Fibroblast of lung (primary cell): ENCODE results near the gene ELOVL3.

ENCODE experiments used
- CTCF ChIP-seq, 2 donors: IDR thresholded peaks in 1 of 2; conservative IDR thresholded peaks in 1 of 2; 1 replicate in 1 of 2; 2 replicates in 1 of 2; pipeline ENCODE4 v1.5.1; 2011 to 2012; ENCODE audit warnings: low read length in 2 of 2, control low read depth in 1 of 2, inconsistent platforms in 1 of 2, low read depth in 1 of 2, mild to moderate bottlenecking in 1 of 2
- EZH2 ChIP-seq: IDR thresholded peaks from 2 replicates; pipeline ENCODE4 v1.5.1; 2012; ENCODE audit warnings: low read length, control low read depth, mild to moderate bottlenecking; ENCODE audit errors: missing control alignments

- TF ChIP-seq CTCF (conservative IDR thresholded peaks at IDR 0.05 in 1 of 2, IDR thresholded peaks at IDR 0.05 in 1 of 2; ENCODE audit: low read depth in 1 of 2, low read length in 2 of 2) (no peak), EZH2 (no peak)
These were observed 29.2 kb upstream of the ELOVL3 start for GRCh38 chr10:102196893-102197292.
